Measurements from ENCODE around the gene ZFP36.

- TF ChIP-seq, protein P1, sequence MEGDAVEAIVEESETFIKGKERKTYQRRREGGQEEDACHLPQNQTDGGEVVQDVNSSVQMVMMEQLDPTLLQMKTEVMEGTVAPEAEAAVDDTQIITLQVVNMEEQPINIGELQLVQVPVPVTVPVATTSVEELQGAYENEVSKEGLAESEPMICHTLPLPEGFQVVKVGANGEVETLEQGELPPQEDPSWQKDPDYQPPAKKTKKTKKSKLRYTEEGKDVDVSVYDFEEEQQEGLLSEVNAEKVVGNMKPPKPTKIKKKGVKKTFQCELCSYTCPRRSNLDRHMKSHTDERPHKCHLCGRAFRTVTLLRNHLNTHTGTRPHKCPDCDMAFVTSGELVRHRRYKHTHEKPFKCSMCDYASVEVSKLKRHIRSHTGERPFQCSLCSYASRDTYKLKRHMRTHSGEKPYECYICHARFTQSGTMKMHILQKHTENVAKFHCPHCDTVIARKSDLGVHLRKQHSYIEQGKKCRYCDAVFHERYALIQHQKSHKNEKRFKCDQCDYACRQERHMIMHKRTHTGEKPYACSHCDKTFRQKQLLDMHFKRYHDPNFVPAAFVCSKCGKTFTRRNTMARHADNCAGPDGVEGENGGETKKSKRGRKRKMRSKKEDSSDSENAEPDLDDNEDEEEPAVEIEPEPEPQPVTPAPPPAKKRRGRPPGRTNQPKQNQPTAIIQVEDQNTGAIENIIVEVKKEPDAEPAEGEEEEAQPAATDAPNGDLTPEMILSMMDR (IDR thresholded peaks at IDR 0.05; ENCODE audit: low read length), result no peak
- no peak for TF ChIP-seq EZH2 (IDR thresholded peaks at IDR 0.05; ENCODE audit: borderline replicate concordance, low read length)
These were observed 16.8 kb upstream of the ZFP36 start for GRCh38 chr19:39389631-39390414.
